Esophagus squamous epithelium (tissue), 4 donors: ENCODE results near the gene TMA7.
"Not testable (repeated sequence)": the region's sequence is repeated elsewhere in the genome, so short reads cannot be mapped to it uniquely, and the experiment has no call there.

Experiments
- CTCF ChIP-seq, 6 experiments: fragments of 450-650 bp in 4 of 6; fragments of 200-600 bp in 2 of 6; sonication (generic) in 2 of 6; IDR thresholded peaks; one replicate each; pipeline ENCODE4 v1.5.1; 2016 to 2019; ENCODE audit warnings: antibody characterized with exemption in 6 of 6, mild to moderate bottlenecking in 4 of 6, moderate library complexity in 4 of 6
- POLR2A ChIP-seq, 4 donors: fragments of 450-650 bp; IDR thresholded peaks; one replicate each; pipeline ENCODE4 v1.6.1; 2017; ENCODE audit warnings: antibody characterized with exemption in 4 of 4, mild to moderate bottlenecking in 4 of 4, moderate library complexity in 3 of 4

- not testable (repeated sequence) for TF ChIP-seq CTCF, POLR2A (IDR thresholded peaks at IDR 0.05)
Measured at GRCh38 chr3:48474031-48474430, 34.0 kb downstream of the TMA7 start.
